Activated T-cell treated with anti-CD3 and anti-CD28 coated beads, Interleukin-2, amount 50 U/mL, for 72 hours (primary cell): ENCODE results near the gene PCDHA11. TPM values are rescaled to one million over a fixed set of nuclear protein-coding genes. Genes with fewer than 3 reads are reported as not detected.
"Not testable (repeated sequence)": the region's sequence is repeated elsewhere in the genome, so short reads cannot be mapped to it uniquely, and the experiment has no call there.

Experiments
- ATAC-seq, 2 donors: fragments of 150-1000 bp; cut with Tn5 transposase; replicated peaks in 1 of 2; 2 replicates each; pipeline ENCODE4 v1.10.0; 2021; ENCODE audit warnings: moderate library complexity in 2 of 2, mild to moderate bottlenecking in 1 of 2
- DNase-seq, 2 donors: peaks; one replicate each; pipeline ENCODE4 v3.0.0; 2021 to 2022; ENCODE audit warnings: mixed read lengths in 1 of 2
- H3K27ac Mint-ChIP-seq: one replicate; pipeline ENCODE4 v1.8.0; 2022; ENCODE audit warnings: mild to moderate bottlenecking, moderate library complexity, mixed read lengths
- H3K27me3 Mint-ChIP-seq: one replicate; pipeline ENCODE4 v1.8.0; 2022; ENCODE audit warnings: low read depth, mixed read lengths
- H3K36me3 Mint-ChIP-seq, 2 donors: one replicate each; pipeline ENCODE4 v1.8.0; 2022; ENCODE audit warnings: mixed read lengths in 2 of 2, mild to moderate bottlenecking in 1 of 2; ENCODE audit not compliant: insufficient read depth in 2 of 2
- H3K4me1 Mint-ChIP-seq: one replicate; pipeline ENCODE4 v1.8.0; 2022; ENCODE audit warnings: low read depth, mixed read lengths
- H3K4me3 Mint-ChIP-seq, 2 donors: one replicate each; pipeline ENCODE4 v1.8.0; 2022; ENCODE audit warnings: mild to moderate bottlenecking in 2 of 2, mixed read lengths in 2 of 2, moderate library complexity in 2 of 2
- H3K9me3 Mint-ChIP-seq, 2 donors: one replicate each; pipeline ENCODE4 v1.8.0; 2022; ENCODE audit warnings: mixed read lengths in 2 of 2
- total RNA-seq, 2 donors: library from RNA; stranded (reverse); gene quantifications; one replicate each; pipeline ENCODE4 v1.2.3, GENCODE V29; 2022

The PCDHA11 gene
- total RNA-seq, 2 donors from 2014 or later: not detected

GRCh38 chr5:140840978-140841962, 27.5 kb upstream of the PCDHA11 start, which contains the start of gene PCDHA8:
PCDHA8 (plus strand) TSS chr5:140841187; CDS start chr5:140841322, 135 bp downstream.
- no peak for DNase-seq
- H3K27me3 Mint-ChIP-seq: peaks cover 11% of the 10 kb centered on the region
- no peak for ATAC-seq
- H3K4me1 Mint-ChIP-seq: no peaks in the 10 kb centered on the region
- peaks cover 5 to 8% of the 10 kb centered on the region in 2 donors for H3K9me3 Mint-ChIP-seq
- peak within 1 kb of the TSS; percentile 13 for H3K27ac Mint-ChIP-seq
- H3K4me3 Mint-ChIP-seq: no peak within 1 kb of the TSS
- peaks cover 3 to 20% of the 10 kb centered on the region in 2 donors for H3K36me3 Mint-ChIP-seq

GRCh38 chr5:140842798-140843733, 25.7 kb upstream of the PCDHA11 start:
- ATAC-seq (no peak), DNase-seq (no peak)
- Mint-ChIP-seq H3K9me3 (peaks cover 6 to 8% of the 10 kb centered on the region in 2 donors), H3K27me3 (peaks cover 22% of the 10 kb centered on the region), H3K4me3 (no peak overlapping the region), H3K4me1 (no peaks in the 10 kb centered on the region), H3K36me3 (peaks cover 7 to 19% of the 10 kb centered on the region in 2 donors), H3K27ac (no peak overlapping the region)

GRCh38 chr5:140848139-140849102, 20.3 kb upstream of the PCDHA11 start, which contains the start of gene PCDHA9:
PCDHA9 (plus strand) TSS chr5:140848382; CDS start chr5:140848496, 114 bp downstream.
- not testable (repeated sequence) for H3K4me1 Mint-ChIP-seq, ATAC-seq, H3K27ac Mint-ChIP-seq, H3K9me3 Mint-ChIP-seq, DNase-seq, H3K36me3 Mint-ChIP-seq, H3K4me3 Mint-ChIP-seq
- H3K27me3 Mint-ChIP-seq: peaks cover 11% of the 10 kb centered on the region

GRCh38 chr5:140849831-140850634, 18.7 kb upstream of the PCDHA11 start:
- not testable (repeated sequence) for H3K4me1 Mint-ChIP-seq, DNase-seq, H3K4me3 Mint-ChIP-seq, H3K9me3 Mint-ChIP-seq, ATAC-seq, H3K27ac Mint-ChIP-seq, H3K36me3 Mint-ChIP-seq
- H3K27me3 Mint-ChIP-seq: peaks cover 11% of the 10 kb centered on the region

- no peak for ATAC-seq
Measured at GRCh38 chr5:140855772-140856674, 12.7 kb upstream of the PCDHA11 start, which contains the start of gene PCDHA10. PCDHA10 (plus strand) TSS chr5:140855897; CDS start chr5:140856049, 152 bp downstream.

GRCh38 chr5:140857177-140857986, 11.4 kb upstream of the PCDHA11 start:
- H3K36me3 Mint-ChIP-seq: peaks cover 7 to 19% of the 10 kb centered on the region in 2 donors
- H3K27ac Mint-ChIP-seq: no peak overlapping the region
- ATAC-seq: no peak
- H3K27me3 Mint-ChIP-seq: peaks cover 11% of the 10 kb centered on the region
- no peak overlapping the region for H3K4me3 Mint-ChIP-seq
- no peaks in the 10 kb centered on the region for H3K4me1 Mint-ChIP-seq
- DNase-seq: no peak
- H3K9me3 Mint-ChIP-seq: peaks cover 7 to 8% of the 10 kb centered on the region in 2 donors

More at GRCh38 chr5:140855772-140856674, 12.7 kb upstream of the PCDHA11 start, which contains the start of gene PCDHA10:
- peaks cover 11% of the 10 kb centered on the region for H3K27me3 Mint-ChIP-seq
- no peak for DNase-seq
- no peaks in the 10 kb centered on the region for H3K4me1 Mint-ChIP-seq
- H3K4me3 Mint-ChIP-seq: no peak within 1 kb of the TSS
- peaks cover 7 to 17% of the 10 kb centered on the region in 2 donors for H3K36me3 Mint-ChIP-seq
- no peak within 1 kb of the TSS for H3K27ac Mint-ChIP-seq
- peaks cover 5 to 8% of the 10 kb centered on the region in 2 donors for H3K9me3 Mint-ChIP-seq

- peaks cover 5 to 19% of the 10 kb centered on the region in 2 donors for H3K36me3 Mint-ChIP-seq
- H3K27ac Mint-ChIP-seq: no peak overlapping the region
- DNase-seq (no peak), ATAC-seq (no peak)
- no peaks in the 10 kb centered on the region for H3K4me1 Mint-ChIP-seq
- H3K4me3 Mint-ChIP-seq: no peak overlapping the region
- H3K9me3 Mint-ChIP-seq: peaks cover 6 to 8% of the 10 kb centered on the region in 2 donors
- peaks cover 11% of the 10 kb centered on the region for H3K27me3 Mint-ChIP-seq
Measured at GRCh38 chr5:140857987-140858240, 10.8 kb upstream of the PCDHA11 start.

GRCh38 chr5:140862441-140863295, 6.1 kb upstream of the PCDHA11 start:
- peaks cover 6% of the 10 kb centered on the region for H3K27me3 Mint-ChIP-seq
- H3K27ac Mint-ChIP-seq: no peak overlapping the region
- peaks cover 1 to 3% of the 10 kb centered on the region in 2 donors for H3K36me3 Mint-ChIP-seq
- H3K9me3 Mint-ChIP-seq: peaks cover 1 to 5% of the 10 kb centered on the region in 2 donors
- DNase-seq (no peak), ATAC-seq (no peak)
- no peaks in the 10 kb centered on the region for H3K4me1 Mint-ChIP-seq
- no peak overlapping the region for H3K4me3 Mint-ChIP-seq

- ATAC-seq: no peak
- DNase-seq: no peak
- H3K9me3 Mint-ChIP-seq: peaks cover 0 to 2% of the 10 kb centered on the region in 2 donors
- no peak overlapping the region for H3K27ac Mint-ChIP-seq
- H3K27me3 Mint-ChIP-seq: peaks cover 22% of the 10 kb centered on the region
- H3K4me3 Mint-ChIP-seq: no peak overlapping the region
- no peaks in the 10 kb centered on the region for H3K4me1 Mint-ChIP-seq
- peaks cover 2 to 11% of the 10 kb centered on the region in 2 donors for H3K36me3 Mint-ChIP-seq
Measured at GRCh38 chr5:140869555-140869886, 764 bp downstream of the PCDHA11 start.
